ENCODE measurements around the gene CELF4.

Gene CELF4

GRCh38 chr18:37435150-37435867, 130.3 kb downstream of the CELF4 start:
- no peak for DNase-seq

- no peak for DNase-seq
Observed at GRCh38 chr18:37434161-37434860, 131.3 kb downstream of the CELF4 start.

- no peak for DNase-seq
Observed at GRCh38 chr18:37432436-37433195, 133.0 kb downstream of the CELF4 start.

GRCh38 chr18:37430357-37431076, 135.1 kb downstream of the CELF4 start:
- DNase-seq = peak; percentile 41

DNA sequence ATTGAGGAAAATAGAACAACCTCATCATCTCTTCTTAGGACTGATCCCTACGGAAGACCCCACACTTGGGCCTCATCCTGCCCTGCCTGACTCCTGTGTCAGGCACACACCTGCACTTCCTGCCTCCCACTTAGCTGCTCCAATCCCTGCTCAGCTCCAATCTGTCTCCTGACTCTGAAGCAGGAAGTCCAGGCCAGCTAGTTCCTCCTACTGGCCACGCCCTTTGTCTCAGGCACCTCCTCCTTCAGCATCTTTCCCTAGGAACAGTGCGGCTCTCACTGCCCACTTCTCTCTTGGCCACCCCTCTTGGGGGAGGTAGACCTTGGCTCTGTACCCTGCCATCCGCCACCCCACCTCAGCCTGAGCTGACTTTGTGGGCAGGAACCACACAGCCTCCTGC, 135.8 kb downstream of the CELF4 start:
- DNase-seq = peak; percentile 51

DNA sequence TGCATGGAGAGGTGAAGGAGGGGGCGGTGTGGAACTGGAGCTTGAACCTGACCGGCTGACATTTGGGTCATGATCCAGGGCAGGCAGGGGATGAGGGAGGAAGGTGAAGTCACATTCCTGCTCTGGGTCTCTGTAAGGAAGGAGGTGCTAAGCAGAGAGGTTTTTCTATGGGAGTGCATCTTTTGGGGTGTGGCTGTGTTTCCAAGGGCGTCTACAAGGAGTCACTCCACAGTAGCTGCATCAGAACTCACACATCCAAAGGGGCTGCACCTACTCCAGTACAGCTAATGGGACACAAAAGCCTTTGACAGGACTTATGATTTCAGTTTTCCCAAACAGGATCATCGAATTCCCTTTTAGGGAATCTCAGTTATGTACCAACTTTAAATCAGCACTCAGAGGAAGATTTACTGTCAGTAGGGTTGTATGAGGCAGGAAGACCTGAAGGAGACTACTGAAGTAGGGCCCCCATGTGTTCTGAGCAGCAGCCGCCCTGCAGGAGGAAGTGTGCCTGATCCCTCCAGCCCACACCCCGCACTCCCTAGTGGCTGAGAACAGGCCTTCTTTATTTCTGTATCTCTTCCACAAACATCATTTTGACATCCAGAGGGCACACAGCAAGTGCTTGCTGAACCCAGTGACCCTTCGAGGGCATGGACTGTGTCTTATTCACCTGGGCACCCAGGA, 137.2 kb downstream of the CELF4 start:
- DNase-seq = no peak

- DNase-seq = peak; percentile 87
Observed at GRCh38 chr18:37426586-37426985, 139.0 kb downstream of the CELF4 start.

- no peak for DNase-seq
Observed at GRCh38 chr18:37425222-37425621, 140.4 kb downstream of the CELF4 start.

DNA sequence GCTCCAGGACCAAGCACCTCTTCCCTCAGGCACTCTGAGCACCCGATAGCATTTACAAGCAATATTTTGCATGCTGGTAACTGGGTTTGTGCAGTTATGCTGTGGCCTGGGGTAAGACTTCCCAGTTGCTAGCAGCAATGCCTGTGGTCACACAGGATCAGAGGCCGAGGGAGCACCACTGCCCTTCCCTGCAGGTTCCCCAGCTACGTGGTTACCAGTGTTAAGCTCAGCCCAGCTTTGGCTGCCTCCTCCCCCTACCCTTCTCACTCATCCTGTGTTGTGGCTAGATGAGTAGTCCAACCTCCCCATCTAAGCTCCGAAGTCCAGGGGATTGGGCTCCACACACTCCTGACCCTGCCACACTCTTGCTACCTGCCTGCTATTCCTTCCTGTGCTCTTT, 141.1 kb downstream of the CELF4 start:
- no peak for DNase-seq

DNA sequence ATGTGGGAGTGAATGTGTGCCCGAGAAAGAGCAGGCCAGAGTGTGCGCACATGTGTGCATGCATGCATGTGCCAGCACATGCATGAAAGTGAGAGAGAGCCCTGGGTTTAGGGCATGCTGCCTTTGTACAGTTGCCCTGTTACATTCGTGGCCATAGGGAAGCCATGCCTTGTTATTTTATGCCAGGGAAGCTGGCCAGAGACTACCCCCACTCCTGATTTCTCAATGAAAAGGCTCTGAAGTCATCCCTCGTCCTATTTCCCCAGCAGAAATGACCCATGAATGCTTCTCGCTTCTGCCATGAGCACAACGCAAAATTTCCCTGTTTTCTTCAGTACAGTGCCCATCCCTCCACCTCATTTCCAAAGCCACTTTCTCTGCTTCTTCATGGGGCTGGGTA, 143.0 kb downstream of the CELF4 start:
- DNase-seq = no peak

- DNase-seq = no peak
Observed at GRCh38 chr18:37422116-37422515, 143.5 kb downstream of the CELF4 start.

- DNase-seq = no peak
Observed at GRCh38 chr18:37421341-37422077, 144.1 kb downstream of the CELF4 start.

- no peak for DNase-seq
Observed at GRCh38 chr18:37420315-37420880, 145.2 kb downstream of the CELF4 start.

- DNase-seq = no peak
Observed at GRCh38 chr18:37419866-37420265, 145.7 kb downstream of the CELF4 start.

DNA sequence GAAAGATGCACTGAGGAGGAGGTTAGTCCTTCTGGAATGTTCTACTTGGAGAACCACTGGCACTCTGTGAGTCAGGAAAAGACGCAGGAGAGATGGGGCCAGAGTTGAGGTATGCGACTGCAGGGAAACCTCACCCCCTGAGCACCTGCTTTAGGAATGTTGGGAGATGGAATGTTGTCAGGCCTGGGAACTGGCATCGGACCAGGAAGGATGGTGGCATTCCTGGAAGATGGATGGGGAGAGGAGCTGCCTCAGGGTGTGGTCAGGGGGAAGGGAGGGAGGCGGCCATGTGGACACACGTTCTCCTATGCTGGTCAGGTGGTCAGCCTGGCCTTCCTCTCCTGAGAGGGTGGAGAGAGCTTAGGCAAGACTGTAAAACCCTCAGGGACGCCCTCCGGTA, 146.3 kb downstream of the CELF4 start:
- no peak for DNase-seq

- no peak for DNase-seq
Observed at GRCh38 chr18:37414816-37415215, 150.8 kb downstream of the CELF4 start.

DNA sequence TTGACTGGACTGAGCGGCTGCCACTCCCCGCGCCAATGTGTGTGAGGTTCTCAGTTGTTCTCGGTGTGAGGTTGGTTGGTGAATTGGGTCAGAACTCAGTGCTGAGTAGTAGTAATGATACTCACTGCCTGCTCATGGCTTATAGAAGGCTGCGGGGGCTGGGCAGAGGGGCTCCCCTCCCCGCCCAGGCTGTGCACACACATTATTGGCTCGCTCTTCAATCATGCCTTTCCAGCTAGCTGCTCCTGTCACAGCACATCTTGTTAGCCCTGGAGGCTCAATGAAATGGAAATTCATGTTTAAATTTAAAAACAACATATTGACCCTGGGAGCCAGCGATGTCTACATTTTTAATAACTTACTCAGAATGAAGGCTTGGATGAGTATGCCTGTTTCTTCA, 152.8 kb downstream of the CELF4 start:
- no peak for DNase-seq

DNA sequence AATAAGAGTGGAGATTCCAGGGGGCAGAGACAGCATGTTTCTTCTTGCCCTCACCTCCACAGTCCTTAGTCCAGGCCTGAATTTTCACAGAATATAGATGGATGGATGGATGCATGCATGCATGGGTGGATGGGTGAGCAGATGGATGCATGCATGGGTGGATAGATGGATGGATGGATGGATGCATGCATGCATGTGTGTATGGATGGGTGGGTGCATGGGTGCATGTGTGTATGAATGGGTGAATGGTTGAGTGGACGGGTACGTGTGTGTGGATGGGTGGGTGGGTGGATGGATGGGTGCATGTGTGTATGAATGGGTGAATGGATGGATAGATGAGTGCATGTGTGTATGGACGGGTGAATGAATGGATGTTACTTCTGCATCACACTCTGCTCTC, 153.3 kb downstream of the CELF4 start:
- DNase-seq = no peak

GRCh38 chr18:37409878-37410277, 155.7 kb downstream of the CELF4 start:
- DNase-seq = no peak

DNA sequence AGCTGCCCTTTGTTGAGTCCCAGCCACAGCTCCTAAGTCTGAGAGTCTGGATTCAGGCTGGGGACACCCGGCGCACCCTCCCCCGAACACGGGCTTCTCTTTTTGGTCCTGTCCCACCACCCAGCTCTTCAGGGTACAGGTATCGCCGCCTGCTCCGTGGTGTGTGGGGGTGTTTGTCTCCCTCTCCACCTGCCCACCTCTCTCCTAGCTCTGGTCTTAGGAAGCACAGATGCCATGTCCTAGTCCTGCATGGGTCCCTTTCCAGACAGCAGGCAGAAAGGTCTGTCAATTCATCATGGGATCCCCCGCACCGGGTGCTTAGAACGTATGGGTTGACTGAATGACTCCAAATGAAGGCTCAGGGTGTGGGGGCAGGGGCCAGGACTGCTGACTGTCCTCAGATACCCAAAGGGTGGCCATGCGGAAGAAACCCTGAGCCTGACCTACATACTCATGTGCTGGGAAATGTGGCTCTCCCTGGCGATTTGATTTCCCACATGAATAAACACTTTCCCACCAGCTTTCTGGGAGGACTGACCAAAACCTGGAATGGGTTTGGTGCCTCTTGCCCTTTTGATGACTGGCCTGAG, 156.8 kb downstream of the CELF4 start:
- no peak for DNase-seq

DNA sequence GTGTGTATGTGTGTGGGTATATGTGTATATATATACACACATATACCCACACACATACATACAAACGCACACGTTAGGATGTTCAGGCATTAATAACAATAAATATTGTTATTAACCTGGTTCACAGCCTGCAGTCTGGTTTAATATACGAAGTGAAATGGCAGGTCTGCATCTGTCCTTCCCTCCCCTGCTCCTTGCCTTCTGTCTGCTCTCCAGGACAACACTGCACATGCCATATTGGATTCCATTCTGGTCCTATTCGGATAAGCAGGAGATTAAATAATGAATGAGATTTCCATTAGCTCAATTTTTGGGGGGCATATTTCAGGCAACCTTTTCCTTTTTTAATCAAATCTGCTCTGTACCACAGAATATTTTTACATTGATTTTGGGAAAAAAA, 158.0 kb downstream of the CELF4 start:
- peak; percentile 13 for DNase-seq
